HEK293 (cell line): ENCODE results near the gene CHN2.

Experiments used
- CTCF ChIA-PET: fragments of 350-600 bp; formaldehyde crosslinking; extraction: SDS; loops from one replicate; lab custom pipeline; 2021; ENCODE audit warnings: antibody characterized with exemption; lab: Yijun Ruan, JAX
- POLR2A ChIA-PET: fragments of 300-600 bp; formaldehyde crosslinking; extraction: SDS; loops from one replicate; lab custom pipeline; 2020; ENCODE audit warnings: antibody characterized with exemption, inconsistent platforms; lab: Yijun Ruan, JAX
- H3K27ac ChIP-seq: fragments of 200-500 bp; sonication (Bioruptor generic); 2 replicates; pipeline ENCODE4 v1.5.1; 2014; ENCODE audit warnings: low read depth, low read length, control low read depth, inconsistent platforms; ENCODE audit errors: extremely low read depth
- H3K36me3 ChIP-seq, 2 experiments: fragments of 200-500 bp in 1 of 2; sonication (Bioruptor generic) in 1 of 2; 1 replicate in 1 of 2; 2 replicates in 1 of 2; pipeline ENCODE4 v1.5.1; 2014 to 2017; ENCODE audit warnings: inconsistent platforms in 2 of 2, low read length in 2 of 2; ENCODE audit not compliant: control insufficient read depth in 2 of 2, insufficient read depth in 1 of 2
- H3K4me1 ChIP-seq: fragments of 200-500 bp; sonication (Bioruptor generic); 2 replicates; pipeline ENCODE4 v1.5.1; 2014; ENCODE audit warnings: mild to moderate bottlenecking, low read length, inconsistent platforms; ENCODE audit not compliant: control insufficient read depth, insufficient read depth
- H3K4me3 ChIP-seq: 2 replicates; pipeline ENCODE4 v1.5.1; 2011; ENCODE audit warnings: low read depth, mild to moderate bottlenecking, control low read depth, low read length, moderate library complexity
- H3K9me3 ChIP-seq: fragments of 200-500 bp; sonication (Bioruptor generic); 2 replicates; pipeline ENCODE4 v1.5.1; 2014; ENCODE audit warnings: low read depth, low read length, inconsistent platforms; ENCODE audit not compliant: control insufficient read depth, insufficient read depth
- ATF2 ChIP-seq: fragments of 450-650 bp; formaldehyde crosslinking; IDR thresholded peaks from 2 replicates; pipeline ENCODE4 v1.5.1; 2016; ENCODE audit warnings: missing biosample characterization, missing genetic modification characterization, low read depth
- BCL11B ChIP-seq: fragments of 450-650 bp; formaldehyde crosslinking; IDR thresholded peaks from 2 replicates; pipeline ENCODE4 v1.5.1; 2016; ENCODE audit warnings: low read depth, missing biosample characterization, missing genetic modification characterization
- HOXA7 ChIP-seq: sonication (generic); formaldehyde crosslinking; IDR thresholded peaks from 2 replicates; pipeline ENCODE4 v1.8.1; 2022; ENCODE audit warnings: missing genetic modification reagents, borderline replicate concordance
- SCRT2 ChIP-seq: fragments of 450-650 bp; formaldehyde crosslinking; IDR thresholded peaks from 2 replicates; pipeline ENCODE4 v1.5.1; 2016; ENCODE audit warnings: missing biosample characterization, missing genetic modification characterization
- ZBTB21 ChIP-seq: fragments of 450-650 bp; formaldehyde crosslinking; IDR thresholded peaks from 2 replicates; pipeline ENCODE4 v1.5.1; 2017; ENCODE audit warnings: missing biosample characterization, missing genetic modification characterization
- ZBTB26 ChIP-seq: fragments of 450-650 bp; formaldehyde crosslinking; optimal IDR thresholded peaks from 2 replicates; pipeline ENCODE3; 2016; ENCODE audit warnings: missing biosample characterization, mild to moderate bottlenecking, missing genetic modification characterization
- ZBTB49 ChIP-seq: fragments of 450-650 bp; formaldehyde crosslinking; IDR thresholded peaks from 2 replicates; pipeline ENCODE4 v1.5.1; 2016; ENCODE audit warnings: missing biosample characterization, missing genetic modification characterization, low read depth
- ZFP41 ChIP-seq: fragments of 450-650 bp; formaldehyde crosslinking; IDR thresholded peaks from 2 replicates; pipeline ENCODE4 v1.5.1; 2016; ENCODE audit warnings: missing biosample characterization, missing genetic modification characterization, borderline replicate concordance
- ZNF184 ChIP-seq: fragments of 450-650 bp; IDR thresholded peaks from 2 replicates; pipeline ENCODE4 v1.5.1; 2018; ENCODE audit warnings: missing biosample characterization, mild to moderate bottlenecking, missing genetic modification characterization
- ZNF223 ChIP-seq: fragments of 450-650 bp; formaldehyde crosslinking; IDR thresholded peaks from 2 replicates; pipeline ENCODE4 v1.5.1; 2016; ENCODE audit warnings: missing biosample characterization, missing genetic modification characterization
- ZNF280D ChIP-seq: fragments of 450-650 bp; formaldehyde crosslinking; IDR thresholded peaks from 2 replicates; pipeline ENCODE4 v1.5.1; 2016; ENCODE audit warnings: missing biosample characterization, missing genetic modification characterization
- ZNF311 ChIP-seq: fragments of 450-650 bp; formaldehyde crosslinking; IDR thresholded peaks from 2 replicates; pipeline ENCODE4 v1.5.1; 2017; ENCODE audit warnings: missing biosample characterization, missing genetic modification characterization, borderline replicate concordance
- ZNF341 ChIP-seq: fragments of 450-650 bp; formaldehyde crosslinking; IDR thresholded peaks from 2 replicates; pipeline ENCODE4; 2016; ENCODE audit warnings: low read depth, missing biosample characterization, missing genetic modification characterization
- ZNF548 ChIP-seq: fragments of 450-650 bp; formaldehyde crosslinking; IDR thresholded peaks from 2 replicates; pipeline ENCODE4 v1.5.1; 2016; ENCODE audit warnings: missing biosample characterization, missing genetic modification characterization
- ZNF664 ChIP-seq: fragments of 450-650 bp; formaldehyde crosslinking; IDR thresholded peaks from 2 replicates; pipeline ENCODE4 v1.5.1; 2016; ENCODE audit warnings: missing biosample characterization, missing genetic modification characterization
- ZNF677 ChIP-seq: fragments of 450-650 bp; IDR thresholded peaks from 2 replicates; pipeline ENCODE4 v1.5.0; 2018; ENCODE audit warnings: missing biosample characterization, mild to moderate bottlenecking, missing genetic modification characterization, moderate library complexity
- ZNF843 ChIP-seq: fragments of 450-650 bp; formaldehyde crosslinking; IDR thresholded peaks from 2 replicates; pipeline ENCODE4 v1.5.1; 2016; ENCODE audit warnings: missing biosample characterization, missing genetic modification characterization
- ZSCAN30 ChIP-seq: fragments of 450-650 bp; IDR thresholded peaks from 2 replicates; pipeline ENCODE4 v1.5.1; 2018; ENCODE audit warnings: missing biosample characterization, mild to moderate bottlenecking, missing genetic modification characterization, moderate library complexity
- TF ChIP-seq, protein P1 (sequence below): fragments of 450-650 bp; formaldehyde crosslinking; IDR thresholded peaks from 2 replicates; pipeline ENCODE4 v1.5.1; 2017; ENCODE audit warnings: missing biosample characterization, mild to moderate bottlenecking, missing genetic modification characterization, moderate library complexity
- TF ChIP-seq, protein P2 (sequence below): fragments of 450-650 bp; formaldehyde crosslinking; IDR thresholded peaks from 2 replicates; pipeline ENCODE4 v1.5.1; 2016; ENCODE audit warnings: missing biosample characterization, missing genetic modification characterization
- TF ChIP-seq, protein P3 (sequence below): fragments of 450-650 bp; formaldehyde crosslinking; IDR thresholded peaks from 2 replicates; pipeline ENCODE4 v1.5.1; 2016; ENCODE audit warnings: missing biosample characterization, missing genetic modification characterization

Gene CHN2

DNA sequence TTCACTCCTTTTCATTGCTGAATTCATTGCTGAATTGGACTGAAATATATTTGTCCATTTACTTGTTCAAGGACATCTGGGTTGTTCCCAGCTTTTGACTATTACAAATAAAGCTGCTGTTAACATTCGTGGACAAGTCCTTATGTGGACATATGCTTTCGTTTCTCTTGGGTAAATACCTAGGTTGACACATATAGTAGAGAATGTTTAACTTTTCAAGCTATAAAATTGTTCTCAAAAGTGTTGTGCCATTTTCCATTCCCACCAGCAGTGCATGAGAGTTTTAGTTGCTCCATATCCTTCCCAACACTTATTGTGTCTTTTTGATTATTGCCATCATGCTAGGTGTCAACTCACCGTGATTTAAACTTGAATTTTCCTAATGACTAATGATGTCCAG, 30.7 kb upstream of the CHN2 start:
- H3K9me3 ChIP-seq: peaks cover 2% of the 10 kb centered on the region; the same call in 1 of the 2 replicates
- no peak overlapping the region for H3K27ac ChIP-seq
- CTCF ChIA-PET: interaction anchor here (0.5 kb wide), 1 partner anchor 350 kb away, joined by 3 read pairs; no protein-coding TSS in a partner anchor
- H3K36me3 ChIP-seq: no peaks in the 10 kb centered on the region
- no peak for TF ChIP-seq ZNF548 (tag by site-specific recombination)
- TF ChIP-seq ZNF223 (tag by site-specific recombination): no peak
- no peak for TF ChIP-seq SCRT2 (tag by site-specific recombination)
- no peak for TF ChIP-seq ZSCAN30 (tag by site-specific recombination)
- TF ChIP-seq ZNF341 (tag by site-specific recombination): no peak
- no peak for TF ChIP-seq ZNF677 (tag by site-specific recombination)
- no peak for TF ChIP-seq ZNF311 (tag by site-specific recombination)
- no peak for TF ChIP-seq ZFP41 (tag by site-specific recombination)
- TF ChIP-seq, protein P1, sequence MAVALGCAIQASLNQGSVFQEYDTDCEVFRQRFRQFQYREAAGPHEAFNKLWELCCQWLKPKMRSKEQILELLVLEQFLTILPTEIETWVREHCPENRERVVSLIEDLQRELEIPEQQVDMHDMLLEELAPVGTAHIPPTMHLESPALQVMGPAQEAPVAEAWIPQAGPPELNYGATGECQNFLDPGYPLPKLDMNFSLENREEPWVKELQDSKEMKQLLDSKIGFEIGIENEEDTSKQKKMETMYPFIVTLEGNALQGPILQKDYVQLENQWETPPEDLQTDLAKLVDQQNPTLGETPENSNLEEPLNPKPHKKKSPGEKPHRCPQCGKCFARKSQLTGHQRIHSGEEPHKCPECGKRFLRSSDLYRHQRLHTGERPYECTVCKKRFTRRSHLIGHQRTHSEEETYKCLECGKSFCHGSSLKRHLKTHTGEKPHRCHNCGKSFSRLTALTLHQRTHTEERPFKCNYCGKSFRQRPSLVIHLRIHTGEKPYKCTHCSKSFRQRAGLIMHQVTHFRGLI (tag by site-specific recombination): no peak
- TF ChIP-seq, all 188 proteins: peak for 0
- POLR2A ChIA-PET: interaction anchor here (0.6 kb wide), 1 partner anchor 17 kb away, joined by 3 read pairs; no protein-coding TSS in a partner anchor
- no peak overlapping the region for H3K4me3 ChIP-seq
- 0 out of 2 replicates have a peak, but pooled peaks cover under 1% of the 10 kb centered on the region for H3K4me1 ChIP-seq

GRCh38 chr7:29167721-29168120, 26.9 kb upstream of the CHN2 start:
- H3K9me3 ChIP-seq: peaks cover 2% of the 10 kb centered on the region; the same call in 1 of the 2 replicates
- CTCF ChIA-PET: interaction anchor here (0.6 to 1.3 kb wide), 2 partner anchors 22 to 247 kb away, joined by 4 to 6 read pairs; no protein-coding TSS in a partner anchor
- H3K4me3 ChIP-seq: no peak overlapping the region
- POLR2A ChIA-PET: no interaction called here
- H3K36me3 ChIP-seq: no peaks in the 10 kb centered on the region
- H3K4me1 ChIP-seq: no peaks in the 10 kb centered on the region
- H3K27ac ChIP-seq: no peak overlapping the region
- TF ChIP-seq, protein P2, sequence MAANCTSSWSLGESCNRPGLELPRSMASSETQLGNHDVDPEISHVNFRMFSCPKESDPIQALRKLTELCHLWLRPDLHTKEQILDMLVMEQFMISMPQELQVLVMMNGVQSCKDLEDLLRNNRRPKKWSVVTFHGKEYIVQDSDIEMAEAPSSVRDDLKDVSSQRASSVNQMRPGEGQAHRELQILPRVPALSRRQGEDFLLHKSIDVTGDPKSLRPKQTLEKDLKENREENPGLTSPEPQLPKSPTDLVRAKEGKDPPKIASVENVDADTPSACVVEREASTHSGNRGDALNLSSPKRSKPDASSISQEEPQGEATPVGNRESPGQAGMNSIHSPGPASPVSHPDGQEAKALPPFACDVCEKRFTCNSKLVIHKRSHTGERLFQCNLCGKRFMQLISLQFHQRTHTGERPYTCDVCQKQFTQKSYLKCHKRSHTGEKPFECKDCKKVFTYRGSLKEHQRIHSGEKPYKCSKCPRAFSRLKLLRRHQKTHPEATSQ (tag by site-specific recombination): no peak
- TF ChIP-seq ZNF280D (tag by site-specific recombination): no peak
- TF ChIP-seq ZBTB49: no peak
- TF ChIP-seq ZBTB26 (tag by site-specific recombination): no peak
- no peak for TF ChIP-seq ZNF184 (tag by site-specific recombination)
- TF ChIP-seq ZBTB21 (tag by site-specific recombination): no peak
- no peak for TF ChIP-seq ZNF664 (tag by site-specific recombination)
- TF ChIP-seq, protein P3, sequence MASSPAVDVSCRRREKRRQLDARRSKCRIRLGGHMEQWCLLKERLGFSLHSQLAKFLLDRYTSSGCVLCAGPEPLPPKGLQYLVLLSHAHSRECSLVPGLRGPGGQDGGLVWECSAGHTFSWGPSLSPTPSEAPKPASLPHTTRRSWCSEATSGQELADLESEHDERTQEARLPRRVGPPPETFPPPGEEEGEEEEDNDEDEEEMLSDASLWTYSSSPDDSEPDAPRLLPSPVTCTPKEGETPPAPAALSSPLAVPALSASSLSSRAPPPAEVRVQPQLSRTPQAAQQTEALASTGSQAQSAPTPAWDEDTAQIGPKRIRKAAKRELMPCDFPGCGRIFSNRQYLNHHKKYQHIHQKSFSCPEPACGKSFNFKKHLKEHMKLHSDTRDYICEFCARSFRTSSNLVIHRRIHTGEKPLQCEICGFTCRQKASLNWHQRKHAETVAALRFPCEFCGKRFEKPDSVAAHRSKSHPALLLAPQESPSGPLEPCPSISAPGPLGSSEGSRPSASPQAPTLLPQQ (tag by site-specific recombination): no peak
- no peak for TF ChIP-seq HOXA7 (CRISPR knock-in tag)
- no peak for TF ChIP-seq ATF2
- TF ChIP-seq BCL11B (tag by site-specific recombination): no peak
- no peak for TF ChIP-seq ZNF843 (tag by site-specific recombination)
